AG04450 (cell line): ENCODE measurements around the gene BLOC1S1. TPM values are rescaled to one million over a fixed set of nuclear protein-coding genes. Genes with fewer than 3 reads are reported as not detected.

Experiments
- CTCF ChIA-PET: fragments of 300-600, 350-600 bp; formaldehyde crosslinking; extraction: SDS; loops from one replicate; lab custom pipeline; 2022; ENCODE audit warnings: antibody characterized with exemption, inconsistent platforms; lab: Charles Lee
- POLR2A ChIA-PET: fragments of 350-600 bp; formaldehyde crosslinking; extraction: SDS; loops from one replicate; lab custom pipeline; 2021; ENCODE audit warnings: antibody characterized with exemption, inconsistent platforms; lab: Yijun Ruan, JAX
- DNase-seq: peaks from one replicate; pipeline ENCODE4 v3.0.0-alpha.2; 2011; ENCODE audit warnings: low read depth, low spot score
- H3K27ac ChIP-seq: one replicate; pipeline ENCODE4 v1.5.1; 2012; ENCODE audit warnings: low read depth, low read length, control low read depth
- H3K27me3 ChIP-seq: one replicate; pipeline ENCODE4 v1.6.0; 2012; ENCODE audit warnings: low read length; ENCODE audit not compliant: control insufficient read depth, insufficient read depth
- H3K4me3 ChIP-seq: 2 replicates; pipeline ENCODE4 v1.5.1; 2011; ENCODE audit warnings: mild to moderate bottlenecking, low read depth, low read length, control low read depth
- H3K9me3 ChIP-seq: 2 replicates; pipeline ENCODE4 v1.5.1; 2012; ENCODE audit warnings: low read length; ENCODE audit not compliant: control insufficient read depth, insufficient read depth
- CTCF ChIP-seq: IDR thresholded peaks from 2 replicates; pipeline ENCODE4 v1.5.1; 2011; ENCODE audit warnings: low read depth, low read length, control low read depth, inconsistent platforms
- polyA plus RNA-seq: library from polyadenylated mRNA; depleted of rRNA; stranded (reverse); fragments of >200 nt; gene quantifications from 2 replicates; pipeline ENCODE4 v1.2.3, GENCODE V29; 2011

BLOC1S1 gene
- polyA plus RNA-seq, 1 experiment, result 132 TPM

- Histone ChIP-seq H3K9me3 (no peaks in the 10 kb centered on the region), H3K4me3 (no peak overlapping the region), H3K27ac (no peak overlapping the region), H3K27me3 (no peaks in the 10 kb centered on the region)
- POLR2A ChIA-PET, result interaction anchor here (0.6 to 2.6 kb wide), 3 partner anchors 8 to 168 kb away, joined by 3 to 16 read pairs (median 4); partner anchors contain the start of gene CD63
- peak; percentile 85 for TF ChIP-seq CTCF
- DNase-seq, result no peak
- CTCF ChIA-PET, result interaction anchor here (0.6 to 6.8 kb wide), 29 partner anchors 7 to 548 kb away, joined by 3 to 93 read pairs (median 6); partner anchors contain the start of genes CD63, ORMDL2, SARNP and SUOX
Observed at GRCh38 chr12:55736780-55737580, 21.1 kb downstream of the BLOC1S1 start.

GRCh38 chr12:55737581-55738122 lies 21.8 kb downstream of the BLOC1S1 start:
- no peak for DNase-seq
- Histone ChIP-seq H3K9me3 (no peaks in the 10 kb centered on the region), H3K27ac (peak overlapping the region; percentile 78), H3K27me3 (no peaks in the 10 kb centered on the region), H3K4me3 (peak overlapping the region; percentile 77)
- CTCF ChIA-PET, result interaction anchor here (0.5 to 6.8 kb wide), 53 partner anchors 8 to 548 kb away, joined by 3 to 93 read pairs (median 5); partner anchors contain the start of genes CD63, DGKA, ORMDL2 and RDH5
- no peak for TF ChIP-seq CTCF
- POLR2A ChIA-PET, result interaction anchor here (0.6 to 2.6 kb wide), 7 partner anchors 8 to 366 kb away, joined by 3 to 16 read pairs (median 3); partner anchors contain the start of genes CD63, DNAJC14, ORMDL2 and PA2G4

GRCh38 chr12:55738123-55739024 lies 22.5 kb downstream of the BLOC1S1 start:
- Histone ChIP-seq H3K27ac (peak overlapping the region; percentile 78), H3K27me3 (no peaks in the 10 kb centered on the region), H3K4me3 (peak overlapping the region; percentile 77), H3K9me3 (no peaks in the 10 kb centered on the region)
- peak; percentile 74 for TF ChIP-seq CTCF
- DNase-seq, result no peak
- ChIA-PET CTCF (interaction anchor here (0.5 to 6.8 kb wide), 66 partner anchors 9 to 549 kb away, joined by 3 to 93 read pairs (median 5); partner anchors contain the start of genes CD63, DGKA, ORMDL2 and PYM1), POLR2A (interaction anchor here (0.7 to 2.6 kb wide), 6 partner anchors 9 to 366 kb away, joined by 3 to 16 read pairs (median 3); partner anchors contain the start of genes CD63, DNAJC14, ORMDL2 and PA2G4)

- POLR2A ChIA-PET, result interaction anchor here (1.2 to 2.6 kb wide), 5 partner anchors 10 to 365 kb away, joined by 3 to 16 read pairs (median 3); partner anchors contain the start of genes CD63, ORMDL2 and PA2G4
- CTCF ChIA-PET, result interaction anchor here (0.6 to 6.8 kb wide), 52 partner anchors 9 to 415 kb away, joined by 3 to 93 read pairs (median 5); partner anchors contain the start of genes CD63, DGKA, ORMDL2 and PYM1
- H3K9me3 ChIP-seq, result no peaks in the 10 kb centered on the region
- H3K27ac ChIP-seq, result no peak overlapping the region
- no peak for DNase-seq
- H3K4me3 ChIP-seq, result no peak overlapping the region
- H3K27me3 ChIP-seq, result no peaks in the 10 kb centered on the region
- TF ChIP-seq CTCF, result no peak
Observed at GRCh38 chr12:55739025-55739378, 23.2 kb downstream of the BLOC1S1 start.
